Left renal pelvis (tissue), 4 donors: Measurements from ENCODE around the gene GABBR2. TPM values are rescaled to one million over a fixed set of nuclear protein-coding genes. Genes with fewer than 3 reads are reported as not detected.
"Not testable (repeated sequence)": the region's sequence is repeated elsewhere in the genome, so short reads cannot be mapped to it uniquely, and the experiment has no call there.

Experiments used
- DNase-seq, 4 donors: peaks; one replicate each; pipeline ENCODE4 v3.0.0-alpha.2; 2013; ENCODE audit warnings: low read depth in 4 of 4, low spot score in 3 of 4
- polyA plus RNA-seq, 4 donors: library from polyadenylated mRNA; unstranded; fragments of 120-200 nt; gene quantifications; one replicate each; pipeline ENCODE4 v1.2.1, GENCODE V29; 2013; ENCODE audit not compliant: insufficient read length in 4 of 4

Gene GABBR2
- polyA plus RNA-seq, 4 donors, result 4.0 to 14.3 (median 5.1) TPM

GRCh38 chr9:98602839-98603500 lies 105.8 kb downstream of the GABBR2 start:
- DNase-seq, result no peak

GRCh38 chr9:98600631-98601030 lies 108.1 kb downstream of the GABBR2 start:
- DNase-seq, result no peak

- DNase-seq, result no peak
These were observed 109.0 kb downstream of the GABBR2 start for GRCh38 chr9:98599566-98600216.

- DNase-seq, result no peak
These were observed 109.9 kb downstream of the GABBR2 start for GRCh38 chr9:98598861-98599260.

GRCh38 chr9:98597236-98597771 lies 111.4 kb downstream of the GABBR2 start:
- no peak for DNase-seq

- no peak for DNase-seq
These were observed 112.2 kb downstream of the GABBR2 start for GRCh38 chr9:98596486-98596885.

- no peak for DNase-seq
These were observed 114.1 kb downstream of the GABBR2 start for GRCh38 chr9:98594546-98595160.

GRCh38 chr9:98593354-98594253 lies 115.1 kb downstream of the GABBR2 start:
- DNase-seq, result no peak

GRCh38 chr9:98591696-98592095 lies 117.0 kb downstream of the GABBR2 start:
- no peak for DNase-seq

- DNase-seq, result no peak
These were observed 118.6 kb downstream of the GABBR2 start for GRCh38 chr9:98590101-98590500.

GRCh38 chr9:98589102-98589501 lies 119.6 kb downstream of the GABBR2 start:
- DNase-seq, result no peak

GRCh38 chr9:98584853-98585438 lies 123.8 kb downstream of the GABBR2 start:
- not testable (repeated sequence) for DNase-seq

GRCh38 chr9:98584059-98584458 lies 124.7 kb downstream of the GABBR2 start:
- DNase-seq, result no peak

- DNase-seq, result no peak
These were observed 125.3 kb downstream of the GABBR2 start for GRCh38 chr9:98583417-98583816.

GRCh38 chr9:98580956-98581355 lies 127.8 kb downstream of the GABBR2 start:
- no peak for DNase-seq

GRCh38 chr9:98579700-98580099 lies 129.0 kb downstream of the GABBR2 start:
- no peak for DNase-seq

- no peak for DNase-seq
These were observed 131.3 kb downstream of the GABBR2 start for GRCh38 chr9:98577446-98577845.

- no peak for DNase-seq
These were observed 131.9 kb downstream of the GABBR2 start for GRCh38 chr9:98576859-98577258.

GRCh38 chr9:98576354-98576753 lies 132.4 kb downstream of the GABBR2 start:
- no peak for DNase-seq
